Liver (tissue), 9 donors: ENCODE data around the gene STX16. TPM values are rescaled to one million over a fixed set of nuclear protein-coding genes. Genes with fewer than 3 reads are reported as not detected.

ENCODE experiments used
- DNase-seq: peaks from one replicate; pipeline ENCODE4 v3.0.0-alpha.2; 2017; ENCODE audit warnings: low spot score
- H3K27ac ChIP-seq, 2 donors: one replicate each; pipeline ENCODE4 v1.7.0; 2013; ENCODE audit warnings: inconsistent platforms in 2 of 2, low read length in 2 of 2, control low read depth in 1 of 2, low read depth in 1 of 2, mild to moderate bottlenecking in 1 of 2
- H3K27me3 ChIP-seq, 4 donors: one replicate each; pipeline versions ENCODE4 v1.6.1 to v1.7.0; 2013; ENCODE audit warnings: low read length in 3 of 4, inconsistent platforms in 1 of 4, mild to moderate bottlenecking in 1 of 4, moderate library complexity in 1 of 4; ENCODE audit not compliant: control insufficient read depth in 4 of 4, insufficient read depth in 4 of 4
- H3K36me3 ChIP-seq, 4 donors: one replicate each; pipeline versions ENCODE4 v1.6.1 to v1.7.0; 2013; ENCODE audit warnings: low read length in 3 of 4, mild to moderate bottlenecking in 3 of 4, low read depth in 1 of 4, moderate library complexity in 1 of 4; ENCODE audit not compliant: control insufficient read depth in 4 of 4, insufficient read depth in 3 of 4
- H3K4me1 ChIP-seq, 4 donors: one replicate each; pipeline versions ENCODE4 v1.6.1 to v1.7.0; 2013; ENCODE audit warnings: low read length in 3 of 4, mild to moderate bottlenecking in 3 of 4, moderate library complexity in 1 of 4; ENCODE audit not compliant: control insufficient read depth in 4 of 4, insufficient read depth in 4 of 4
- H3K4me3 ChIP-seq, 3 donors: one replicate each; pipeline versions ENCODE4 v1.6.1 to v1.7.0; 2013; ENCODE audit warnings: low read length in 3 of 3, control low read depth in 1 of 3, low read depth in 1 of 3, mild to moderate bottlenecking in 1 of 3
- H3K9ac ChIP-seq, 2 donors: one replicate each; pipeline ENCODE4 v1.7.0; 2013; ENCODE audit warnings: low read length in 2 of 2, mild to moderate bottlenecking in 2 of 2, moderate library complexity in 2 of 2, control low read depth in 1 of 2, low read depth in 1 of 2
- H3K9me3 ChIP-seq, 4 donors: one replicate each; pipeline versions ENCODE4 v1.6.1 to v1.7.0; 2013; ENCODE audit warnings: low read length in 3 of 4; ENCODE audit not compliant: control insufficient read depth in 4 of 4
- FOXA1 ChIP-seq: IDR thresholded peaks from 2 replicates; pipeline ENCODE4 v1.6.1; 2016; ENCODE audit warnings: antibody characterized with exemption
- FOXA2 ChIP-seq: IDR thresholded peaks from 2 replicates; pipeline ENCODE4 v1.6.1; 2016; ENCODE audit warnings: antibody characterized with exemption
- HNF4A ChIP-seq, 2 donors: conservative IDR thresholded peaks; 2 replicates each; pipeline ENCODE4 v1.6.1; 2016; ENCODE audit warnings: antibody characterized with exemption in 2 of 2, mild to moderate bottlenecking in 2 of 2
- HNF4G ChIP-seq: IDR thresholded peaks from 2 replicates; pipeline ENCODE4 v1.6.1; 2016; ENCODE audit warnings: antibody characterized with exemption
- JUND ChIP-seq, 2 donors: IDR thresholded peaks; 2 replicates each; pipeline ENCODE4 v1.6.1; 2016; ENCODE audit warnings: antibody characterized with exemption in 2 of 2
- NR2F2 ChIP-seq: IDR thresholded peaks from 2 replicates; pipeline ENCODE4 v1.6.1; 2016; ENCODE audit warnings: antibody characterized with exemption
- RAD21 ChIP-seq, 2 donors: IDR thresholded peaks; 2 replicates each; pipeline ENCODE4 v1.6.1; 2016; ENCODE audit warnings: antibody characterized with exemption in 2 of 2, mild to moderate bottlenecking in 2 of 2
- RXRA ChIP-seq, 2 donors: IDR thresholded peaks; 2 replicates each; pipeline ENCODE4 v1.6.1; 2017 to 2018; ENCODE audit warnings: antibody characterized with exemption in 2 of 2, mild to moderate bottlenecking in 1 of 2
- SP1 ChIP-seq: IDR thresholded peaks from 2 replicates; pipeline ENCODE4 v1.6.1; 2018; ENCODE audit warnings: antibody characterized with exemption, mild to moderate bottlenecking
- YY1 ChIP-seq: IDR thresholded peaks from 2 replicates; pipeline ENCODE4 v1.6.1; 2016; ENCODE audit warnings: antibody characterized with exemption, mild to moderate bottlenecking
- WGBS: extraction: QIAGEN DNeasy Blood & Tissue Kit; methylation state at CpG from one replicate; pipeline ENCODE4 v1.1.7; 2013; 5-methylcytosine and 5-hydroxymethylcytosine counted together
- polyA plus RNA-seq, 2 donors: library from polyadenylated mRNA; stranded (reverse) in 1 of 2; unstranded in 1 of 2; fragments of 200-250 nt in 1 of 2; fragments of >200 nt in 1 of 2; fragmentation: Nextera tagmentation in 1 of 2; extraction: Ambion mirVana in 1 of 2; gene quantifications; one replicate each; pipeline versions ENCODE4 v1.2.1 to v1.2.3, GENCODE V29; 2013 to 2015
- total RNA-seq, 2 donors: library from RNA; depleted of rRNA; stranded (reverse); fragments of >200 nt; gene quantifications; one replicate each; pipeline ENCODE4 v1.2.3, GENCODE V29; 2014
- TF ChIP-seq, protein P1 (sequence below): IDR thresholded peaks from 2 replicates; pipeline ENCODE4 v1.6.1; 2016; ENCODE audit warnings: antibody characterized with exemption
- TF ChIP-seq, protein P2 (sequence below): IDR thresholded peaks from 2 replicates; pipeline ENCODE4 v1.6.1; 2016; ENCODE audit warnings: antibody characterized with exemption
- TF ChIP-seq, protein P3 (sequence below): IDR thresholded peaks from 2 replicates; pipeline ENCODE4 v1.6.1; 2016; ENCODE audit warnings: antibody characterized with exemption, mild to moderate bottlenecking
- donor health status: healthy.
- donor health status: healthy.
- donor health status: healthy.
- donor health status: healthy.
- donor health status: healthy.

The STX16 gene
- total and polyA plus RNA-seq, 4 donors, result 8.5 to 32.5 (median 16.6) TPM

GRCh38 chr20:58605292-58606065, 45.6 kb upstream of the STX16 start:
- no peak overlapping the region for H3K27ac ChIP-seq
- DNase-seq, result no peak
- peaks cover 0 to 3% (median 0%) of the 10 kb centered on the region in 4 donors for H3K9me3 ChIP-seq
- no peak for TF ChIP-seq HNF4G
- no peak for TF ChIP-seq RXRA (IDR thresholded peaks at IDR 0.05)
- TF ChIP-seq, protein P1, sequence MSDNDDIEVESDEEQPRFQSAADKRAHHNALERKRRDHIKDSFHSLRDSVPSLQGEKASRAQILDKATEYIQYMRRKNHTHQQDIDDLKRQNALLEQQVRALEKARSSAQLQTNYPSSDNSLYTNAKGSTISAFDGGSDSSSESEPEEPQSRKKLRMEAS, result no peak
- no peak for TF ChIP-seq NR2F2
- H3K4me1 ChIP-seq, result peaks cover 0 to 4% (median 4%) of the 10 kb centered on the region in 4 donors
- no peak overlapping the region for H3K4me3 ChIP-seq
- H3K9ac ChIP-seq, result no peak overlapping the region
- H3K27me3 ChIP-seq, result no peaks in the 10 kb centered on the region
- no peaks in the 10 kb centered on the region for H3K36me3 ChIP-seq
- WGBS, result 90% methylated on average over 19 of the region's 19 CpGs

GRCh38 chr20:58606184-58606583, 44.9 kb upstream of the STX16 start:
- no peaks in the 10 kb centered on the region for H3K36me3 ChIP-seq
- H3K9me3 ChIP-seq, result peaks cover 0 to 3% (median 0%) of the 10 kb centered on the region in 4 donors
- WGBS, result 92% methylated on average over 9 of the region's 9 CpGs
- no peak overlapping the region for H3K4me3 ChIP-seq
- no peak overlapping the region for H3K27ac ChIP-seq
- no peak for DNase-seq
- H3K9ac ChIP-seq, result no peak overlapping the region
- no peaks in the 10 kb centered on the region for H3K27me3 ChIP-seq
- TF ChIP-seq YY1 (no peak), FOXA2 (no peak), FOXA1 (no peak), RXRA (IDR thresholded peaks at IDR 0.05) (no peak), HNF4A (conservative IDR thresholded peaks at IDR 0.05) (no peak), RAD21 (IDR thresholded peaks at IDR 0.05) (no peak), SP1 (no peak), JUND (IDR thresholded peaks at IDR 0.05) (no peak), HNF4G (no peak)
- TF ChIP-seq, protein P2, sequence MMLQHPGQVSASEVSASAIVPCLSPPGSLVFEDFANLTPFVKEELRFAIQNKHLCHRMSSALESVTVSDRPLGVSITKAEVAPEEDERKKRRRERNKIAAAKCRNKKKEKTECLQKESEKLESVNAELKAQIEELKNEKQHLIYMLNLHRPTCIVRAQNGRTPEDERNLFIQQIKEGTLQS, result no peak
- TF ChIP-seq, protein P1, result no peak
- TF ChIP-seq, protein P3, sequence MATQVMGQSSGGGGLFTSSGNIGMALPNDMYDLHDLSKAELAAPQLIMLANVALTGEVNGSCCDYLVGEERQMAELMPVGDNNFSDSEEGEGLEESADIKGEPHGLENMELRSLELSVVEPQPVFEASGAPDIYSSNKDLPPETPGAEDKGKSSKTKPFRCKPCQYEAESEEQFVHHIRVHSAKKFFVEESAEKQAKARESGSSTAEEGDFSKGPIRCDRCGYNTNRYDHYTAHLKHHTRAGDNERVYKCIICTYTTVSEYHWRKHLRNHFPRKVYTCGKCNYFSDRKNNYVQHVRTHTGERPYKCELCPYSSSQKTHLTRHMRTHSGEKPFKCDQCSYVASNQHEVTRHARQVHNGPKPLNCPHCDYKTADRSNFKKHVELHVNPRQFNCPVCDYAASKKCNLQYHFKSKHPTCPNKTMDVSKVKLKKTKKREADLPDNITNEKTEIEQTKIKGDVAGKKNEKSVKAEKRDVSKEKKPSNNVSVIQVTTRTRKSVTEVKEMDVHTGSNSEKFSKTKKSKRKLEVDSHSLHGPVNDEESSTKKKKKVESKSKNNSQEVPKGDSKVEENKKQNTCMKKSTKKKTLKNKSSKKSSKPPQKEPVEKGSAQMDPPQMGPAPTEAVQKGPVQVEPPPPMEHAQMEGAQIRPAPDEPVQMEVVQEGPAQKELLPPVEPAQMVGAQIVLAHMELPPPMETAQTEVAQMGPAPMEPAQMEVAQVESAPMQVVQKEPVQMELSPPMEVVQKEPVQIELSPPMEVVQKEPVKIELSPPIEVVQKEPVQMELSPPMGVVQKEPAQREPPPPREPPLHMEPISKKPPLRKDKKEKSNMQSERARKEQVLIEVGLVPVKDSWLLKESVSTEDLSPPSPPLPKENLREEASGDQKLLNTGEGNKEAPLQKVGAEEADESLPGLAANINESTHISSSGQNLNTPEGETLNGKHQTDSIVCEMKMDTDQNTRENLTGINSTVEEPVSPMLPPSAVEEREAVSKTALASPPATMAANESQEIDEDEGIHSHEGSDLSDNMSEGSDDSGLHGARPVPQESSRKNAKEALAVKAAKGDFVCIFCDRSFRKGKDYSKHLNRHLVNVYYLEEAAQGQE, result no peak
- peaks cover 0 to 3% (median under 1%) of the 10 kb centered on the region in 4 donors for H3K4me1 ChIP-seq
